HL-60 (cell line): ENCODE data around the gene ITGB2.

Experiments
- CTCF ChIP-seq: IDR thresholded peaks from one replicate; pipeline ENCODE4 v1.5.1; 2011; ENCODE audit warnings: low read length, control low read depth, inconsistent platforms; ENCODE audit not compliant: insufficient read depth
- GABPA ChIP-seq: IDR thresholded peaks from 2 replicates; pipeline ENCODE4 v1.6.1; 2012; ENCODE audit warnings: low read depth
- POLR2AphosphoS5 ChIP-seq: IDR thresholded peaks from 2 replicates; pipeline ENCODE4 v1.6.1; 2012; ENCODE audit warnings: low read depth
- SPI1 ChIP-seq: IDR thresholded peaks from 2 replicates; pipeline ENCODE4 v1.6.1; 2012; ENCODE audit warnings: low read depth, mild to moderate bottlenecking, borderline replicate concordance
- TF ChIP-seq, protein P1 (sequence below): IDR thresholded peaks from 2 replicates; pipeline ENCODE4 v1.6.1; 2012; ENCODE audit warnings: low read depth; ENCODE audit not compliant: insufficient replicate concordance

DNA sequence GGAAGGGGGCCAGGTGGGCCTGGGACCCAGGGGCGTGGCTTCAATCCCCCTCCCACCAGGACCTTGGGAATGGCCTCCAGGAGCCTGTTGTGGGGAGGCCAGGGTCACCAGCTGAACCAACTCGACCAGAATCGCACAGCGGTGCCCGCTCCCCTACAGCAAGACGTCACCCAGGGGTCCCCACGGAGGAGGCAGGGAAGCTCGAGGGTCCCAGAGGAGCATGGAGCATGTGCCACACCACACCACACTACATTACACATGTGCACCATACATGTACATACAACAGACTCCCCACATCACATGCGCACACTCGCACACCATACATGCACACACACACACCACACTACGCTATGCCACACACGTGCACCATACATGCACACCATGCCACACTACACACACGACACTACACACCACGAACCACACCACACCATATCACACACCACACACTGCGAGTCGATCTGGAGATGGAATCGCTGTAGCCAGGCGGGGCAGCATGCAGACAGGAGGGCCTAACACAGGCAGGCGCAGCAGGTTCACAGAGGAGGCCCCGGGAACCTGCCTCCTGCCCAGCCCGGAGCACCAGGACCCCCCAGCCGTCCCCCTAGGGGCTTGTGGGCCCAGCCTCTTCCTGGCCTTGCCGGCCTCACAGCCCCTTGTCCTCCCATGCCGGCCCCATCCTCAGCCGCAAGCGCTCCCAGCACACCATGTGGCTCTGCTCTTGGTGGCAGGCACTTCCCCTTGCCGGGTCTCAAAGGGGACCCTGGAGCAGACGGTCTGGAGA, 596 bp downstream of the ITGB2 start:
- TF ChIP-seq POLR2AphosphoS5 (no peak), CTCF (no peak), GABPA (no peak), SPI1 (no peak)
- TF ChIP-seq, protein P1, sequence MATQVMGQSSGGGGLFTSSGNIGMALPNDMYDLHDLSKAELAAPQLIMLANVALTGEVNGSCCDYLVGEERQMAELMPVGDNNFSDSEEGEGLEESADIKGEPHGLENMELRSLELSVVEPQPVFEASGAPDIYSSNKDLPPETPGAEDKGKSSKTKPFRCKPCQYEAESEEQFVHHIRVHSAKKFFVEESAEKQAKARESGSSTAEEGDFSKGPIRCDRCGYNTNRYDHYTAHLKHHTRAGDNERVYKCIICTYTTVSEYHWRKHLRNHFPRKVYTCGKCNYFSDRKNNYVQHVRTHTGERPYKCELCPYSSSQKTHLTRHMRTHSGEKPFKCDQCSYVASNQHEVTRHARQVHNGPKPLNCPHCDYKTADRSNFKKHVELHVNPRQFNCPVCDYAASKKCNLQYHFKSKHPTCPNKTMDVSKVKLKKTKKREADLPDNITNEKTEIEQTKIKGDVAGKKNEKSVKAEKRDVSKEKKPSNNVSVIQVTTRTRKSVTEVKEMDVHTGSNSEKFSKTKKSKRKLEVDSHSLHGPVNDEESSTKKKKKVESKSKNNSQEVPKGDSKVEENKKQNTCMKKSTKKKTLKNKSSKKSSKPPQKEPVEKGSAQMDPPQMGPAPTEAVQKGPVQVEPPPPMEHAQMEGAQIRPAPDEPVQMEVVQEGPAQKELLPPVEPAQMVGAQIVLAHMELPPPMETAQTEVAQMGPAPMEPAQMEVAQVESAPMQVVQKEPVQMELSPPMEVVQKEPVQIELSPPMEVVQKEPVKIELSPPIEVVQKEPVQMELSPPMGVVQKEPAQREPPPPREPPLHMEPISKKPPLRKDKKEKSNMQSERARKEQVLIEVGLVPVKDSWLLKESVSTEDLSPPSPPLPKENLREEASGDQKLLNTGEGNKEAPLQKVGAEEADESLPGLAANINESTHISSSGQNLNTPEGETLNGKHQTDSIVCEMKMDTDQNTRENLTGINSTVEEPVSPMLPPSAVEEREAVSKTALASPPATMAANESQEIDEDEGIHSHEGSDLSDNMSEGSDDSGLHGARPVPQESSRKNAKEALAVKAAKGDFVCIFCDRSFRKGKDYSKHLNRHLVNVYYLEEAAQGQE = no peak
